ENCODE data around the gene PLK3.
A peak's percentile ranks its signal among the peaks of the same experiment; 100 is the strongest.
"Not testable (repeated sequence)": the region's sequence is repeated elsewhere in the genome, so short reads cannot be mapped to it uniquely, and the experiment has no call there.

PLK3 gene

GRCh38 chr1:44828003-44828651 lies 27.9 kb downstream of the PLK3 start:
- no peak for DNase-seq (ENCODE audit: low spot score)

GRCh38 chr1:44828841-44829440 lies 28.8 kb downstream of the PLK3 start:
- no peak for DNase-seq (ENCODE audit: low spot score)

GRCh38 chr1:44829506-44830384 lies 29.6 kb downstream of the PLK3 start:
- no peak for DNase-seq (ENCODE audit: low spot score)

GRCh38 chr1:44830900-44831304 lies 30.7 kb downstream of the PLK3 start:
- no peak for DNase-seq (ENCODE audit: low spot score)

GRCh38 chr1:44831516-44831915 lies 31.3 kb downstream of the PLK3 start:
- no peak for DNase-seq (ENCODE audit: low spot score)

- no peak for DNase-seq (ENCODE audit: low spot score)
These were observed 32.0 kb downstream of the PLK3 start for GRCh38 chr1:44832056-44832705.

- no peak for DNase-seq (ENCODE audit: low spot score)
These were observed 34.2 kb downstream of the PLK3 start for GRCh38 chr1:44834328-44834727.

- peak; percentile 88 for DNase-seq (ENCODE audit: low spot score)
These were observed 35.8 kb downstream of the PLK3 start for GRCh38 chr1:44835738-44836675.

- not testable (repeated sequence) for DNase-seq (ENCODE audit: low spot score)
These were observed 38.1 kb downstream of the PLK3 start for GRCh38 chr1:44838294-44838693.

- DNase-seq (ENCODE audit: low spot score), result no peak
These were observed 39.4 kb downstream of the PLK3 start for GRCh38 chr1:44839576-44839975.

GRCh38 chr1:44842486-44842861 lies 42.3 kb downstream of the PLK3 start:
- no peak for DNase-seq (ENCODE audit: low spot score)

- no peak for DNase-seq (ENCODE audit: low spot score)
These were observed 42.9 kb downstream of the PLK3 start, which contains the start of gene PTCH2 for GRCh38 chr1:44842862-44843655. PTCH2 (minus strand) TSS chr1:44843253; CDS start chr1:44842932, 321 bp downstream.

- no peak for DNase-seq (ENCODE audit: low spot score)
These were observed 46.8 kb downstream of the PLK3 start for GRCh38 chr1:44846985-44847384.

- DNase-seq (ENCODE audit: low spot score), result no peak
These were observed 47.7 kb downstream of the PLK3 start for GRCh38 chr1:44847845-44848244.

- DNase-seq (ENCODE audit: low spot score), result no peak
These were observed 48.4 kb downstream of the PLK3 start for GRCh38 chr1:44848456-44849181.

GRCh38 chr1:44849575-44850132 lies 49.5 kb downstream of the PLK3 start:
- no peak for DNase-seq (ENCODE audit: low spot score)

GRCh38 chr1:44851308-44851707 lies 51.1 kb downstream of the PLK3 start:
- DNase-seq (ENCODE audit: low spot score), result no peak

- DNase-seq (ENCODE audit: low spot score), result no peak
These were observed 53.0 kb downstream of the PLK3 start for GRCh38 chr1:44853201-44853600.

- DNase-seq (ENCODE audit: low spot score), result no peak
These were observed 54.8 kb downstream of the PLK3 start for GRCh38 chr1:44854970-44855369.

All from CD4-positive, alpha-beta T cell treated with Interleukin-2 at 100 ng/mL for 4 hours (primary cell).